GM10266 (cell line): ENCODE measurements around the gene ATP2C2.

Experiments
- DNase-seq: peaks from one replicate; pipeline ENCODE4 v3.0.0; 2012; ENCODE audit errors: extremely low spot score
- TF ChIP-seq, protein P1 (sequence below): IDR thresholded peaks from 2 replicates; pipeline ENCODE4 v1.5.1; 2012; ENCODE audit warnings: mild to moderate bottlenecking, low read depth; ENCODE audit not compliant: control insufficient read depth, insufficient read depth; ENCODE audit errors: missing control alignments

Gene ATP2C2

GRCh38 chr16:84438971-84439696 is 70.8 kb downstream of the ATP2C2 start:
- TF ChIP-seq, protein P1, sequence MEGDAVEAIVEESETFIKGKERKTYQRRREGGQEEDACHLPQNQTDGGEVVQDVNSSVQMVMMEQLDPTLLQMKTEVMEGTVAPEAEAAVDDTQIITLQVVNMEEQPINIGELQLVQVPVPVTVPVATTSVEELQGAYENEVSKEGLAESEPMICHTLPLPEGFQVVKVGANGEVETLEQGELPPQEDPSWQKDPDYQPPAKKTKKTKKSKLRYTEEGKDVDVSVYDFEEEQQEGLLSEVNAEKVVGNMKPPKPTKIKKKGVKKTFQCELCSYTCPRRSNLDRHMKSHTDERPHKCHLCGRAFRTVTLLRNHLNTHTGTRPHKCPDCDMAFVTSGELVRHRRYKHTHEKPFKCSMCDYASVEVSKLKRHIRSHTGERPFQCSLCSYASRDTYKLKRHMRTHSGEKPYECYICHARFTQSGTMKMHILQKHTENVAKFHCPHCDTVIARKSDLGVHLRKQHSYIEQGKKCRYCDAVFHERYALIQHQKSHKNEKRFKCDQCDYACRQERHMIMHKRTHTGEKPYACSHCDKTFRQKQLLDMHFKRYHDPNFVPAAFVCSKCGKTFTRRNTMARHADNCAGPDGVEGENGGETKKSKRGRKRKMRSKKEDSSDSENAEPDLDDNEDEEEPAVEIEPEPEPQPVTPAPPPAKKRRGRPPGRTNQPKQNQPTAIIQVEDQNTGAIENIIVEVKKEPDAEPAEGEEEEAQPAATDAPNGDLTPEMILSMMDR: no peak
- no peak for DNase-seq

DNA sequence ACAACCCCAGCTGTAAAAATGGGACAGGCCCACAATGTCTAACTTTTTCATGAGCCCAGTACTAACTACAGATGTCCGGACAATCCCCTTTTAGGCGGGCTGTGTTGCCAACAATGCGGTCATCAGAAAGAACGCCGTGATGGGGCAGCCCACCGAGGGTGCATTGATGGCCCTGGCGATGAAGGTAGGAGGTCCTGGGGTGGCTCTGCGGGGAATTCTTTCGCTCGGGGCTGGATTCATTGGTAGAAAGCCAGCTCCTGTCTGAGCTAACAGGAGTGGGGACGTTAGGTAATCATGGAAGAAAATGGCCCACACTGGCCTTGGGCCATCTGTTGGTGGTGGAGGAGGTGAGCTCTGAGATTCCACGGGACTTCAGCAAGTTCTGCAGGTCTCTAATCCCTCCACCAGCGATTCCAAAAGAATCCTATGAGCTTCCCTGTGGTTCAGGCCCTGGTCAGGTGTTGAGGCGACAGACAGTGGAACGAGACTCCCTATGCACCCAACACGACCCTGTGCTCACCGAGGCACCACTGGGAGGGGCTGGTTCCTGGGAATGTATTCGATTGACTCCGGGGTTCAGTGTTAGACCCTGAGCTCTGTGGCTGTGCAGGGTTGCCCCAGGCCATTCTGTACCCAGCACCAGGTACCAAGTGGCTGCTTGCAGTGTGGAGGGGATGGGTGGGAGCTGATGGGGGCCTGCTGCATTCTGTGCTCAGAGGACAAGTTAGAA is 74.2 kb downstream of the ATP2C2 start:
- TF ChIP-seq, protein P1: no peak
- no peak for DNase-seq

DNA sequence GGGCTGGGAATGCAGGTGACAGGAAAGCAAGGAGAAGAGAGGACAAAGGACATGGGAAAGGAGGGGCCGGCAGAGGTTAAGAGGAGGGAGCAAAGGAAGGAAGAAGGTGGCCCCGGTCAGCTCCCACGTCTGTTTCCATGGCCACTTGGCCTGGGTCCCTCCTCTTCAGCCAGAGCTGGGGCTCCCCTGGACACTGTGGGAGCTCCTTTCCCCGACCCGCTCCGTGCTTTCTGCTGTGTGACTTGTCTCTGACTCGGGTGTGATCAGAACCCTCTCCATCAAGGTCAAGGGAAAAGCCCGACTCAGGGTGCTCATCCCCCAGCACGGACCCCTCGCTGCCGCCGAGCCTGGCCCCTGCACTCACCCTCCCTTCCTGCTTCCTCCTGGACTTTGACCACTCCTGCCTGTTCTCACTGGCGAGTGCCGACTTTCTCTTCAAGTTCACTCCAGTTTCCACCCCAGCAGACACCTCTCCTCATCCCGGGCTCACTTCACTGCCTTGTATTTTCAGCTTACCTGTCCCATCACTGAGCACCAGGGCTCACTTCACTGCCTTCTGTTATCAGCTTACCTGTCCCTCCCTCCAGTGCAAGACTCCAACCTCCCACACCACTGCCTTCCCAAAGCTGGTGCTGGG is 74.9 kb downstream of the ATP2C2 start:
- TF ChIP-seq, protein P1: no peak

GRCh38 chr16:84444476-84444875 is 76.1 kb downstream of the ATP2C2 start:
- TF ChIP-seq, protein P1: no peak
- no peak for DNase-seq

More for the DNA sequence above, 74.9 kb downstream of the ATP2C2 start:
- no peak for DNase-seq

DNA sequence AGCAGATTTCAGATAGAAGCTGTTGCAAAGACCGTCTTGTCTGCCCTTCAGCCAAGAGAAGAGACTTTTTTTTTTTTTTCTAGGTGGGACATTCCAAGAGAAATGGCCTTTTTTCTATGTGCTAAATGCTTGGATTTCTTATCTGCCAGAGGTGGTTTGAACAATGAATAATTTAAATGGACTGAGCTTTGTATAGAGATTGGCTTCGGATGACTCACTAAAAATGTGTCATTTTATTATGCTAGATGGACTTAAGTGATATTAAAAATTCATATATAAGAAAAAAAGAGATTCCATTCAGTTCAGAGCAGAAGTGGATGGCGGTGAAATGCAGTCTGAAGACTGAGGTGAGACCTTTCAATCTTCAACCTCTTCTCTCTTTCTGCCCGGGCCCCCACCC is 77.7 kb downstream of the ATP2C2 start:
- DNase-seq: no peak
- TF ChIP-seq, protein P1: no peak

DNA sequence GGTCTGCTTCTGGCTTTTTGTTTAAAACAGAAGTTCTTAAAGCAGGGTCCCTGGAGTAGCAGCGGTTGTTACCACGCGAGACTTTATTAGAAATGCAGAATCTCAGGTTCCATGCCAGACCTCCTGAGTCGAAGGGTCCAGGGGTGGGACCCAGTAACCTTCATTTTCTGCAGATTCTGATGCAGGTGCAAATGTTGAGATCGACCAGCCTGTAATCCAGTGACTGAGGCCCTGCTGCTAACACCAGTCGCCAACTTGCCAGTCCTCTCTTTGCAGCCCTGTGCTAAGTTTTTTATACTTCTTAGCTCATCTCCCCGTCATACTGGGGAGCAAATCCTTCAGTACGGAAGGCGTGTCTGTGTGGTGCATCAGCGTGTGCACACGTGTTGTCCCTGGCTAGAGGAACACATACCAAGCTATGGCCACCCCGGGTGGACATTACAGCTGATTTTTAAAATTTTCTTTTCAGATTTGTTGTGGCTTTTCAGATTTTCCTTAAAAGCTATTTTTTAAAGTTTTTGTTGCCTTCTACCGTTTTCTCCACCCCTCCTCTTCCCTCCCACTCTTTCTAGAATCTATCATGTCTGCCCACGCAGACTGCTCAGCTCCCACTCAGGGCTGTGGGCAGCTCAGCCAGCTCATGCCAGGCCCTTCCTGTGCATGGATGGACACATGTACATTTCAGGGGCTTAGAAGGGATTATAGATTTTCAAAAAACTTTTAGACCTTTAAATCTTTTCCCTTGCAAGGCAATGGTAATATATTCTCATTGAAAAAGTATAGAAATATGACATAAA is 78.5 kb downstream of the ATP2C2 start:
- no peak for DNase-seq
- TF ChIP-seq, protein P1: no peak

- DNase-seq: no peak
- TF ChIP-seq, protein P1: no peak
Measured at GRCh38 chr16:84448444-84448843, 80.1 kb downstream of the ATP2C2 start.
